K562 (cell line): ENCODE measurements around the gene TGM5.

ENCODE experiments used
- ETV6 ChIP-seq, 3 experiments: fragments of 150-350 bp in 1 of 3; sonication (generic) in 1 of 3; formaldehyde crosslinking in 1 of 3; IDR thresholded peaks; 2 replicates each; pipeline versions ENCODE4 v1.6.1 to v1.8.0; 2014 to 2022; ENCODE audit warnings: borderline replicate concordance in 2 of 3, low read depth in 2 of 3, antibody characterized with exemption in 1 of 3, low read length in 1 of 3, mild to moderate bottlenecking in 1 of 3, missing genetic modification reagents in 1 of 3
- IRF9 ChIP-seq: fragments of 450-650 bp; IDR thresholded peaks from 2 replicates; pipeline ENCODE4 v1.6.1; 2016; ENCODE audit warnings: missing biosample characterization, missing genetic modification characterization
- NELFE ChIP-seq: IDR thresholded peaks from 2 replicates; pipeline ENCODE4 v1.6.1; 2011; ENCODE audit warnings: mild to moderate bottlenecking; ENCODE audit not compliant: insufficient read depth, insufficient read length
- POLR2A ChIP-seq: fragments of 450-650 bp; conservative IDR thresholded peaks from 2 replicates; pipeline ENCODE4 v1.6.1; 2016
- TFE3 ChIP-seq: fragments of 450-650 bp; formaldehyde crosslinking; IDR thresholded peaks from 2 replicates; pipeline ENCODE4 v1.4.0; 2020; ENCODE audit warnings: mild to moderate bottlenecking, mixed read lengths
- ZBTB7A ChIP-seq: IDR thresholded peaks from 2 replicates; pipeline ENCODE4 v1.6.1; 2011; ENCODE audit warnings: low read depth, mild to moderate bottlenecking, low read length, moderate library complexity, borderline replicate concordance; ENCODE audit not compliant: control insufficient read depth
- TF ChIP-seq, protein P1 (sequence below), 3 experiments: IDR thresholded peaks in 2 of 3; conservative IDR thresholded peaks in 1 of 3; 2 replicates each; pipeline ENCODE4 v1.5.1; 2011 to 2012; ENCODE audit warnings: low read length in 3 of 3, mild to moderate bottlenecking in 3 of 3, control low read depth in 2 of 3, improper control_type of control experiment in 1 of 3, inconsistent platforms in 1 of 3, low read depth in 1 of 3, mixed read lengths in 1 of 3, moderate library complexity in 1 of 3; ENCODE audit not compliant: insufficient read depth in 2 of 3

GRCh38 chr15:43237842-43238470 is 28.8 kb downstream of the TGM5 start:
- TF ChIP-seq, protein P1, sequence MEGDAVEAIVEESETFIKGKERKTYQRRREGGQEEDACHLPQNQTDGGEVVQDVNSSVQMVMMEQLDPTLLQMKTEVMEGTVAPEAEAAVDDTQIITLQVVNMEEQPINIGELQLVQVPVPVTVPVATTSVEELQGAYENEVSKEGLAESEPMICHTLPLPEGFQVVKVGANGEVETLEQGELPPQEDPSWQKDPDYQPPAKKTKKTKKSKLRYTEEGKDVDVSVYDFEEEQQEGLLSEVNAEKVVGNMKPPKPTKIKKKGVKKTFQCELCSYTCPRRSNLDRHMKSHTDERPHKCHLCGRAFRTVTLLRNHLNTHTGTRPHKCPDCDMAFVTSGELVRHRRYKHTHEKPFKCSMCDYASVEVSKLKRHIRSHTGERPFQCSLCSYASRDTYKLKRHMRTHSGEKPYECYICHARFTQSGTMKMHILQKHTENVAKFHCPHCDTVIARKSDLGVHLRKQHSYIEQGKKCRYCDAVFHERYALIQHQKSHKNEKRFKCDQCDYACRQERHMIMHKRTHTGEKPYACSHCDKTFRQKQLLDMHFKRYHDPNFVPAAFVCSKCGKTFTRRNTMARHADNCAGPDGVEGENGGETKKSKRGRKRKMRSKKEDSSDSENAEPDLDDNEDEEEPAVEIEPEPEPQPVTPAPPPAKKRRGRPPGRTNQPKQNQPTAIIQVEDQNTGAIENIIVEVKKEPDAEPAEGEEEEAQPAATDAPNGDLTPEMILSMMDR (IDR thresholded peaks at IDR 0.05 in 2 of 3, conservative IDR thresholded peaks at IDR 0.05 in 1 of 3; ENCODE audit: insufficient read depth in 2 of 3, low read depth in 1 of 3, low read length in 3 of 3) = no peak
- TF ChIP-seq ZBTB7A (no peak), TFE3 (no peak), IRF9 (no peak), POLR2A (no peak), ETV6 (IDR thresholded peaks at IDR 0.05; ENCODE audit: borderline replicate concordance in 1 of 2, low read depth in 2 of 2, low read length in 1 of 2) (no peak), ETV6 (CRISPR knock-in tag; IDR thresholded peaks at IDR 0.05; ENCODE audit: borderline replicate concordance) (no peak), NELFE (no peak)
